ELF-1 (cell line): Measurements from ENCODE around the gene FBN1.

Experiments
- DNase-seq: peaks from one replicate; pipeline ENCODE4 v3.0.0-alpha.2; 2016; ENCODE audit warnings: low read depth, low spot score

The FBN1 gene

DNA sequence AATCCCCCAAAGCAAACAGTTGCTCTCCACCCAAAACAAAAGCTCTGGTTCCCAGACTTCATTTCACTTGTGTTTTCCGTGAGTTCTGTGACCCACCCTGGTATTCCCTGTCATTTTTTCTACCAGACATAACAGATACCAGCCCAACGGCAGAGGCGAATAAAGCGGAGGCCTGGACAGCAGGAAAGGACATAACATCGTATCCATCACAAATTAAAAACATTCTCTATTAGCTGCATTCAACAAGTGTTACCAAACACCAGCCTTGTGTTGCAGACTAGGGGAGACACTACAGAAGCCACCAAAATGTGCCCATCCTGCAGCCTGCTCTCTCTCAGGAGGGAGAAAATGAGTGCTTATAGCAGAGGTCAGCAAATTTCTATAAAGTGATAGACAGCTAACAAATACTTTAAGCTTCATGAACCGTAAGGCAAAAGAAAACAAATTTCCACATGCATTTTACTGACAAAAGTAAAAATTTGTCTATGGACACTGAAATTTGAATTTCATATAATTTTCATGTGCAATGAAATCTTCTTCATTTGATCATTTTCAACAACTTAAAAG, 7.1 kb upstream of the FBN1 start:
- no peak for DNase-seq

- DNase-seq = no peak
These were observed 5.4 kb upstream of the FBN1 start for GRCh38 chr15:48650931-48651330.

DNA sequence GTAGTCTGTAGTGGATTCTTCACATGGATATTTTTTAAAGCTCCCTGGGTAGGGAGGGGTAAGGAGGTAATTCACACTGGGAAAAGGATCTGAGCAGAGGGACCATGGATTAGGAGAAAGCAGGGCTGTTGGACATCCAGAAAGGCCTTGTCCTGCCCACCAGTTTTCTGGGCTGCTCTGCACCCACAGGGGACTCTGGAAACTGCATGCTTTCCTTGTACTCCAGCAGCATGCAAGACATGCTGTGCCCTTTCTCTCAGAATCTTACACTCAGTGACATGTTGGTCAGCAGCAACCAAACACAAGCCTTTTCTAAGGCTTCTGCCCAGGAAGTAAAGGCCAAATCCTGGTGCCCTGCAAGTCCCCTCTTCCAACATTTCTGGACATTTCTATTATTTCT, 2.5 kb upstream of the FBN1 start:
- DNase-seq = no peak

DNA sequence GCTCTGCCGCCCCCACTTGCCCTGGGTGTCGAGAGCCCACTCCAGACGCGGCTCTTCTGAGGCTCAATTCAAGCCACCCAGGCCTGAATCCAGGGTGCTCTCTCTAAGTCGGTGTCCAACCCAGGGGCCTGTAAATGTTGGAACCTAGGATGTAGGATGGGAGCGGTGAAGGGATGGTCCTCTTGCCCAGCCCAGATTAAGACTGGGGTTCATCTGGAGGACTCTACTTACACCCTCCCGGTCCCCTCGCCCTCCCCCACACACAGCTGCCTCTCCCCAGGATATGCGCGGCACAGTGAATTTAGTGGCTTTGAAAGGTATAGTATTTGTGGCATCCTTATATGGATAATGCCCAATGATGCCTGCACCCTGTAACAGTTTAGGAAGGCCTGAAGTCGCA, 822 bp upstream of the FBN1 start:
- no peak for DNase-seq

DNA sequence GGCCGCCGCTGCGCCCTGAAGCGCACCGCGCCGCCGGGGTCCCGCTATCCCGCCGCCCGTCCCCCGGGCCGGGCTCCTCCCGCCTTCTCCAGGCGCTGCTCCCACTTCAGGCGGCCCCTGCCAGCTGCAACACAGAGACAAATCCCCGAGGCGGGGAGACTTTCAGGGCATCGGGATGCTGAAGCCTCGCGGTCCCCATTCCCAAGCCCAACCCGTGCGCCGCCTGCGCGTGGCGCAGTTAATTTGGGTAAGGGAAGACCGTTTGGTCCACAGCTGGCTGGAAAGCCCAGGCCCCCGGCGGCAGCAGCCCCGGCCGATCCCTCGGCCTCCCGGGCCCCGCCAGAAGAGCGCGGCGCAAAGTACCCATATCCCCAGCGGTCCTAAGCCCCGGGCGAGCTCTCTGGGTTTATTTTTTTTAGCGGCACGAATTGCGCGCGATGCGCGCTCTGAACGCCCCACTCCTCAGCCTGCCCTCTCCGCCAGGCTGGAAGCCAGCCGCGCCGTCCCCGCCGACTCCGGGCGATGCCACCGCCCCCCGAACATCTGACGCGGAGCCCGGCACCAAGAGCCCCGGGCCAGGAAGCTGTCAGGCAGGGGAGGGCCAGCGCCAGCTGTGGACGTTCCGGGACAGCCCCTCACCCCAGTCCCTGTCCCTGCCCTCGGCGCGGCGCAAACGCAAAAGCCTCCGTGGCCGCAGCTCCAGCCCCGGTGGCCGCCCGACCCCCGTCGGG, 517 bp downstream of the FBN1 start:
- DNase-seq = peak; percentile 70

GRCh38 chr15:48644467-48644826, 1.1 kb downstream of the FBN1 start:
- no peak for DNase-seq

- DNase-seq = no peak
These were observed 1.6 kb downstream of the FBN1 start for GRCh38 chr15:48643776-48644466.

GRCh38 chr15:48643206-48643605, 2.3 kb downstream of the FBN1 start:
- DNase-seq = no peak

DNA sequence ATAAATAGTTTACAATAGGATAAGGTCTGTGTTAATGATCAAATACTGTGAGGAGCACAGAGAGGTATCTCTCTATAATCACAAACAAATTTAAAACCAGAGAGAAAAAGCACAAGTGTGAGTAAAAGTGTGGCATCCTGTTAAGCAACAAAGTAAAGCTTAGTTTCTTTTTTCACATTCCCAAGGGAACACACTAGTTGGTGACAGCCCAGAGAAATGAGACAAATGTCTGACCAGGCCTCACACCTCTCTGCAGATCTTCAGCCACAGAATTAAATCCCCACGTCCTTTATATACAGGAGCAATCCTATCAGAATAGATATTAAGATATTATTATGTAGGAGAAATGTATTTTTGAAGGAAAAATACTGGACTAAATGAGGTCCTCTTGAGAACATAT, 2.7 kb downstream of the FBN1 start:
- no peak for DNase-seq

GRCh38 chr15:48641416-48641815, 4.1 kb downstream of the FBN1 start:
- DNase-seq = no peak

DNA sequence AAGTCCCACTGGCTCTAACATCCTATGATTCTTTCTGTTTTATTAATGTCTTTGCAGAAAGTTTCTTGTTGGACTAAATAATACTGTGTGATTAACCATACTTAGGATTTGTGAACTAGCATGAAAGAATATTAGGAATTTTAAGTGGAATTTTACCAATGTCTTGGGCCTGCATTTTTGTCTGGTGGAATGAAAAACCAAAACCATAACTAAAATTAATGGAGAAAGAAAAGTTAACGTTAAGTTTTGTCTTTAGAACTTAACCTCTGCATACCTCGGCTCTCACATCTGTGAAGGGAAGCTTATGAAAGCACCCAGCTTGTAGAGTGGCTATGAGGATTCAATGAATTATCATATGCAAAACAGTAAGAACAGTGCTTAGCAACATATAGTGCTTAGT, 6.5 kb downstream of the FBN1 start:
- DNase-seq = no peak

DNA sequence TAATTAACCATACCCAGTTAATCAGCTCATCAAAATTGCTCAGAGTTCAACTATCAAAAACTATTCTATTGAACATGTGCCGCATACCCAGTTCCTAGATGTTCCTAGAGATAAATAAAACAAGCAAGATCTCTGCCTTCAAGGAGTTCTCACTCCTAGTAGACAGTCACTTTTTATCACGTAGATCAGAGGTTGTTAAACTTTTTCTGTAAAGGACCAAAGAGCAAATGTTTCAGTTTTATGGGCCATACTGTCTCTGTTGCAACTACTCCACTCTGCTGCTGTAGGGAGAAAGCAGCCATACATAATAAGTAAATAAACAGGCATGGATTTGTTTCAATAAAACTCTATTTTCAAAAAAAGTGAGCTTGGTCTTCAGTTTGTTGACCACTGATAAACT, 7.9 kb downstream of the FBN1 start:
- no peak for DNase-seq

DNA sequence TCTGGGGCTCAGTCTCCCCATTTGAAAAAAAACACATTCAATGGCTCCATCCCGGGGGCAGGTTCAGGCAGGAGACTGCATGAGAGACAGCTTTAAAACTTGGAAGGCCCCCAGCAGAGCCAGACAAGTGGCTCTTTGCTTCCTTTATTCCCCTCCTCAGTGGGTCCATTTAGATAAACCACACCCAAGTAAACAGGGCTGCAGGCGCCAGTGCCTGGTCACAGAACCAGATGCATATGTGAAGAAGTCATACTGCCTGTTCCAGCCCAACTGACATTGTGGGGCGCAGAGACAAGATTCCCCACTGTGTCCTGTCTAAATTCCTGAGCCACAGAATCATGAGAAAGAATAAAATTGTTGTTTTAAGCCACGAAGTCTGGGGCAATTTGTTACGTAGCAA, 9.0 kb downstream of the FBN1 start:
- DNase-seq = no peak

DNA sequence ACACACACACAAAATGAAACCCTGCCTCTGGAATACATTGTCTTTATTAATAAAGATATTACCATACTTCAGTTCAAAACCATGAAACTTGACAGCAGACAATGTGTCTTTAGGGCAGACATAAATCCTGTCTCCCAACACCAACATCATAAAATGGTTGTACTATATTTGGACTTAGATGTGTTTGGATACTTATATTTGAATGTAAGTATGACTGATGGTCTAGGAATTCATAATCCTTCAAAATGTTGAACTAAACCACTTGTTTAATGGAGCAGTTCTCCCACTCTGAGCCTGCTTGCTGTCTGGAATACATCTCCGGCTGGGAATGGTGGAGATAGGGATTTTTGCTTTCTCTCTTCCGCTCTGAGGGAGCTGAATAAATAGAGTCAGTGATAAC, 10.6 kb downstream of the FBN1 start:
- DNase-seq = no peak

GRCh38 chr15:48634096-48634495, 11.4 kb downstream of the FBN1 start:
- DNase-seq = no peak

DNA sequence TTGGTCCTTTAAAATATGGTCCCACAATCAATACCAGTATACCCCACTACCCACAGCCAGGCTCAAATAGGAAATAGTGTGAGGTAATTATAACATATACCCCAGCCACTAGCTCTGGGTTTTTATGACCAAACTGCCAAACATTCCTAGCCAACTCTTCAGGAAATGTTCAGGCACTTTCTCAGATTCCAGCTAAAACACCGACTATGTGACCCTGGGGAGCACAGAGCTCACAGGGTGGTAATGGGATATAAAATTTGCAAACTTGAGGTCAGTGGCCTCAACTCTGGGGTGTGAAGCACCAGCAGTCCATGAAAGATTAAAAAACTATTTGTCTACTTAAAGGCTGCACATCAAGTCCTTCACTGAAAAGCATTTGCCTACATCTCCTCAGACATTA, 12.9 kb downstream of the FBN1 start:
- DNase-seq = no peak

GRCh38 chr15:48631176-48631770, 14.2 kb downstream of the FBN1 start:
- DNase-seq = no peak

GRCh38 chr15:48630245-48630644, 15.3 kb downstream of the FBN1 start:
- no peak for DNase-seq

GRCh38 chr15:48628832-48629231, 16.7 kb downstream of the FBN1 start:
- no peak for DNase-seq

GRCh38 chr15:48627260-48627940, 18.1 kb downstream of the FBN1 start:
- no peak for DNase-seq

DNA sequence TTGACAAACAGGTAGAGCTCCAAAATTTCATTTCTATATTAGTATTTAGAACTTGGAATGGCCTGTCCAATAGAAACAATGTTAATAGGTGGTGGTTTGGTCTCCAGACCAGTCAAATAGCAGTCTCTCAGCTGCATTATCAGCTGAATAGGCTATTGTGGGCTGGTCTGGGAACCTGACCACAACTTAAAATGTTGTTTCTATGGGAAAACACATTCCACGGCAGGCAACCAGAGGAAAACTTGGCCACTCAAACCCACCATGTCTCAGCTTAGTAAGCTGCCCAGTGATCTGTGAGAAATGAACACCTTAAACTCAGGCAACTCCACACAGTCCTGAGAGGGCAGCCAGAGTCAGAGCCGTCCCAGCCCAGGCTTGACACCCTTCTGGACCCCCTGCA, 20.4 kb downstream of the FBN1 start:
- no peak for DNase-seq

- DNase-seq = no peak
These were observed 20.8 kb downstream of the FBN1 start for GRCh38 chr15:48624700-48625099.
